Measurements from ENCODE around the gene FRMPD3. TPM values are rescaled to one million over a fixed set of nuclear protein-coding genes. Genes with fewer than 3 reads are reported as not detected.

Gene FRMPD3
- total RNA-seq = under 1 TPM; 0.22 to 0.24 TPM
- polyA plus RNA-seq = 0.21 TPM

GRCh38 chrX:107448998-107449835 lies at the start of gene FRMPD3:
Gene FRMPD3 (plus strand): TSS chrX:107449652. CDS start chrX:107526589, 76,937 bp downstream.
- Mint-ChIP-seq H3K4me3 (peak within 1 kb of the TSS; percentile 76 to 98 (median 87)), H3K4me1 (peaks cover 26 to 27% (median 26%) of the 10 kb centered on the region in 3 donors), H3K36me3 (no peaks in the 10 kb centered on the region), H3K27me3 (peaks cover 9 to 22% of the 10 kb centered on the region in 2 donors), H3K9me3 (no peaks in the 10 kb centered on the region), H3K27ac (peak within 1 kb of the TSS; percentile 75 to 97 (median 90))
- Histone ChIP-seq H3K4me1 (ENCODE audit: insufficient read depth, low read length) (peaks cover 7% of the 10 kb centered on the region), H3K36me3 (ENCODE audit: insufficient read depth, low read length) (no peaks in the 10 kb centered on the region), H3K27me3 (ENCODE audit: insufficient read depth, low read length, poor library complexity, severe bottlenecking) (peaks cover 2% of the 10 kb centered on the region), H3K9me3 (ENCODE audit: low read length) (no peaks in the 10 kb centered on the region), H3K4me3 (ENCODE audit: low read length) (peak within 1 kb of the TSS; percentile 32), H3K27ac (ENCODE audit: low read depth, low read length) (peak within 1 kb of the TSS; percentile 12)
- POLR2A ChIA-PET = no interaction called here
- DNase-seq = peak in 4 of 5 donors; percentile 2 to 43 (median 9)
- CTCF ChIA-PET = interaction anchor here (1.1 kb wide), 1 partner anchor 224 kb away, joined by 3 read pairs; no protein-coding TSS in a partner anchor

GRCh38 chrX:107420571-107420970 lies 28.9 kb upstream of the FRMPD3 start:
- no peaks in the 10 kb centered on the region for H3K36me3 Mint-ChIP-seq
- H3K4me1 Mint-ChIP-seq = no peaks in the 10 kb centered on the region
- H3K4me3 ChIP-seq (ENCODE audit: low read length) = no peak overlapping the region
- no peaks in the 10 kb centered on the region for H3K27me3 ChIP-seq (ENCODE audit: insufficient read depth, low read length, poor library complexity, severe bottlenecking)
- DNase-seq = no peak
- H3K9me3 ChIP-seq (ENCODE audit: low read length) = no peaks in the 10 kb centered on the region
- CTCF ChIA-PET = no interaction called here
- POLR2A ChIA-PET = no interaction called here
- no peaks in the 10 kb centered on the region for H3K4me1 ChIP-seq (ENCODE audit: insufficient read depth, low read length)
- H3K27ac ChIP-seq (ENCODE audit: low read depth, low read length) = no peak overlapping the region
- H3K4me3 Mint-ChIP-seq = no peak overlapping the region
- H3K9me3 Mint-ChIP-seq = peaks cover 0 to 2% (median 0%) of the 10 kb centered on the region in 5 donors
- H3K27me3 Mint-ChIP-seq = peaks cover 12% of the 10 kb centered on the region in 2 donors
- H3K36me3 ChIP-seq (ENCODE audit: insufficient read depth, low read length) = no peaks in the 10 kb centered on the region
- no peak overlapping the region for H3K27ac Mint-ChIP-seq

GRCh38 chrX:107421337-107421861 lies 28.1 kb upstream of the FRMPD3 start:
- ChIA-PET CTCF (no interaction called here), POLR2A (no interaction called here)
- Histone ChIP-seq H3K4me3 (ENCODE audit: low read length) (no peak overlapping the region), H3K4me1 (ENCODE audit: insufficient read depth, low read length) (no peaks in the 10 kb centered on the region), H3K36me3 (ENCODE audit: insufficient read depth, low read length) (no peaks in the 10 kb centered on the region), H3K27me3 (ENCODE audit: insufficient read depth, low read length, poor library complexity, severe bottlenecking) (no peaks in the 10 kb centered on the region), H3K9me3 (ENCODE audit: low read length) (no peaks in the 10 kb centered on the region), H3K27ac (ENCODE audit: low read depth, low read length) (no peak overlapping the region)
- Mint-ChIP-seq H3K27ac (no peak overlapping the region), H3K4me1 (no peaks in the 10 kb centered on the region), H3K27me3 (peaks cover 12 to 17% of the 10 kb centered on the region in 2 donors), H3K9me3 (peaks cover 0 to 4% (median 0%) of the 10 kb centered on the region in 5 donors), H3K4me3 (no peak overlapping the region), H3K36me3 (peaks cover 0 to 4% (median 0%) of the 10 kb centered on the region in 3 donors)
- no peak for DNase-seq

GRCh38 chrX:107429090-107429489 lies 20.4 kb upstream of the FRMPD3 start:
- no peaks in the 10 kb centered on the region for H3K9me3 ChIP-seq (ENCODE audit: low read length)
- peaks cover 0 to 4% (median 3%) of the 10 kb centered on the region in 5 donors for H3K9me3 Mint-ChIP-seq
- POLR2A ChIA-PET = no interaction called here

GRCh38 chrX:107440187-107440586 lies 9.3 kb upstream of the FRMPD3 start:
- ChIA-PET POLR2A (interaction anchor here (0.7 kb wide), 1 partner anchor 369 kb away, joined by 6 read pairs; no protein-coding TSS in a partner anchor), CTCF (no interaction called here)
- no peaks in the 10 kb centered on the region for H3K36me3 Mint-ChIP-seq
- H3K4me1 Mint-ChIP-seq = no peaks in the 10 kb centered on the region
- H3K4me3 Mint-ChIP-seq = no peak overlapping the region
- Histone ChIP-seq H3K4me1 (ENCODE audit: insufficient read depth, low read length) (no peaks in the 10 kb centered on the region), H3K9me3 (ENCODE audit: low read length) (no peaks in the 10 kb centered on the region), H3K27ac (ENCODE audit: low read depth, low read length) (no peak overlapping the region), H3K36me3 (ENCODE audit: insufficient read depth, low read length) (no peaks in the 10 kb centered on the region), H3K4me3 (ENCODE audit: low read length) (no peak overlapping the region), H3K27me3 (ENCODE audit: insufficient read depth, low read length, poor library complexity, severe bottlenecking) (no peaks in the 10 kb centered on the region)
- peaks cover 3 to 11% of the 10 kb centered on the region in 2 donors for H3K27me3 Mint-ChIP-seq
- no peaks in the 10 kb centered on the region for H3K9me3 Mint-ChIP-seq
- no peak overlapping the region for H3K27ac Mint-ChIP-seq
- DNase-seq = no peak

More at GRCh38 chrX:107429090-107429489, 20.4 kb upstream of the FRMPD3 start:
- no peak overlapping the region for H3K27ac ChIP-seq (ENCODE audit: low read depth, low read length)
- Mint-ChIP-seq H3K4me1 (no peaks in the 10 kb centered on the region), H3K27me3 (peaks cover 5 to 11% of the 10 kb centered on the region in 2 donors), H3K36me3 (peaks cover 0 to 4% (median 0%) of the 10 kb centered on the region in 3 donors), H3K27ac (peak overlapping the region in 1 of 8 donors; percentile 7), H3K4me3 (no peak overlapping the region)
- no peaks in the 10 kb centered on the region for H3K4me1 ChIP-seq (ENCODE audit: insufficient read depth, low read length)
- DNase-seq = peak in 2 of 5 donors; percentile 5 to 46
- H3K27me3 ChIP-seq (ENCODE audit: insufficient read depth, low read length, poor library complexity, severe bottlenecking) = no peaks in the 10 kb centered on the region
- CTCF ChIA-PET = interaction anchor here (1.4 kb wide), 1 partner anchor 429 kb away, joined by 6 read pairs; the partner anchor contains the start of gene MORC4
- no peaks in the 10 kb centered on the region for H3K36me3 ChIP-seq (ENCODE audit: insufficient read depth, low read length)
- no peak overlapping the region for H3K4me3 ChIP-seq (ENCODE audit: low read length)

- H3K4me3 Mint-ChIP-seq = no peak overlapping the region
- Histone ChIP-seq H3K4me1 (ENCODE audit: insufficient read depth, low read length) (no peaks in the 10 kb centered on the region), H3K27me3 (ENCODE audit: insufficient read depth, low read length, poor library complexity, severe bottlenecking) (no peaks in the 10 kb centered on the region), H3K27ac (ENCODE audit: low read depth, low read length) (no peak overlapping the region), H3K4me3 (ENCODE audit: low read length) (no peak overlapping the region), H3K36me3 (ENCODE audit: insufficient read depth, low read length) (no peaks in the 10 kb centered on the region), H3K9me3 (ENCODE audit: low read length) (no peaks in the 10 kb centered on the region)
- ChIA-PET CTCF (no interaction called here), POLR2A (no interaction called here)
- DNase-seq = no peak
- H3K36me3 Mint-ChIP-seq = no peaks in the 10 kb centered on the region
- no peak overlapping the region for H3K27ac Mint-ChIP-seq
- H3K9me3 Mint-ChIP-seq = no peaks in the 10 kb centered on the region
- peaks cover 3 to 11% of the 10 kb centered on the region in 2 donors for H3K27me3 Mint-ChIP-seq
- no peaks in the 10 kb centered on the region for H3K4me1 Mint-ChIP-seq
These were observed 8.8 kb upstream of the FRMPD3 start for GRCh38 chrX:107440692-107441091.

GRCh38 chrX:107442914-107443527 lies 6.4 kb upstream of the FRMPD3 start:
- Mint-ChIP-seq H3K9me3 (no peaks in the 10 kb centered on the region), H3K4me1 (no peaks in the 10 kb centered on the region), H3K4me3 (no peak overlapping the region), H3K27me3 (peaks cover 5 to 9% of the 10 kb centered on the region in 2 donors), H3K27ac (no peak overlapping the region), H3K36me3 (no peaks in the 10 kb centered on the region)
- no peaks in the 10 kb centered on the region for H3K9me3 ChIP-seq (ENCODE audit: low read length)
- H3K4me3 ChIP-seq (ENCODE audit: low read length) = no peak overlapping the region
- H3K27me3 ChIP-seq (ENCODE audit: insufficient read depth, low read length, poor library complexity, severe bottlenecking) = no peaks in the 10 kb centered on the region
- ChIA-PET POLR2A (no interaction called here), CTCF (no interaction called here)
- no peaks in the 10 kb centered on the region for H3K36me3 ChIP-seq (ENCODE audit: insufficient read depth, low read length)
- DNase-seq = no peak
- no peak overlapping the region for H3K27ac ChIP-seq (ENCODE audit: low read depth, low read length)
- H3K4me1 ChIP-seq (ENCODE audit: insufficient read depth, low read length) = no peaks in the 10 kb centered on the region

GRCh38 chrX:107445146-107445545 lies 4.3 kb upstream of the FRMPD3 start:
- Histone ChIP-seq H3K27me3 (ENCODE audit: insufficient read depth, low read length, poor library complexity, severe bottlenecking) (no peaks in the 10 kb centered on the region), H3K9me3 (ENCODE audit: low read length) (no peaks in the 10 kb centered on the region), H3K4me3 (ENCODE audit: low read length) (no peak overlapping the region), H3K4me1 (ENCODE audit: insufficient read depth, low read length) (no peaks in the 10 kb centered on the region), H3K27ac (ENCODE audit: low read depth, low read length) (no peak overlapping the region), H3K36me3 (ENCODE audit: insufficient read depth, low read length) (no peaks in the 10 kb centered on the region)
- ChIA-PET CTCF (no interaction called here), POLR2A (no interaction called here)
- Mint-ChIP-seq H3K36me3 (no peaks in the 10 kb centered on the region), H3K27ac (peak overlapping the region in 1 of 8 donors; percentile 73), H3K4me3 (peak overlapping the region in 1 of 7 donors; percentile 45), H3K4me1 (peaks cover 6 to 7% (median 6%) of the 10 kb centered on the region in 3 donors), H3K27me3 (peaks cover 7 to 11% of the 10 kb centered on the region in 2 donors), H3K9me3 (no peaks in the 10 kb centered on the region)
- no peak for DNase-seq
